Stimulated activated naive CD8-positive, alpha-beta T cell treated with anti-CD3 and anti-CD28 coated beads, Interleukin-15, Interleukin-2, amounts not matched to agents 100 ng/mL and 50 ng/mL, for 24 hours (primary cell): ENCODE results near the gene TXNRD2.
"Not testable (repeated sequence)": the region's sequence is repeated elsewhere in the genome, so short reads cannot be mapped to it uniquely, and the experiment has no call there.

Source experiments
- H3K27ac Mint-ChIP-seq: one replicate; pipeline ENCODE4 v1.8.0; 2021; ENCODE audit warnings: mild to moderate bottlenecking, mixed read lengths
- H3K27me3 Mint-ChIP-seq: one replicate; pipeline ENCODE4 v1.8.0; 2021; ENCODE audit warnings: mixed read lengths
- H3K36me3 Mint-ChIP-seq: one replicate; pipeline ENCODE4 v1.8.0; 2021; ENCODE audit warnings: low read depth, mixed read lengths
- H3K4me1 Mint-ChIP-seq: one replicate; pipeline ENCODE4 v1.8.0; 2021; ENCODE audit warnings: low read depth, mixed read lengths
- H3K4me3 Mint-ChIP-seq: one replicate; pipeline ENCODE4 v1.8.0; 2021; ENCODE audit warnings: mild to moderate bottlenecking, mixed read lengths
- H3K9me3 Mint-ChIP-seq: one replicate; pipeline ENCODE4 v1.8.0; 2021; ENCODE audit warnings: mixed read lengths

The TXNRD2 gene

DNA sequence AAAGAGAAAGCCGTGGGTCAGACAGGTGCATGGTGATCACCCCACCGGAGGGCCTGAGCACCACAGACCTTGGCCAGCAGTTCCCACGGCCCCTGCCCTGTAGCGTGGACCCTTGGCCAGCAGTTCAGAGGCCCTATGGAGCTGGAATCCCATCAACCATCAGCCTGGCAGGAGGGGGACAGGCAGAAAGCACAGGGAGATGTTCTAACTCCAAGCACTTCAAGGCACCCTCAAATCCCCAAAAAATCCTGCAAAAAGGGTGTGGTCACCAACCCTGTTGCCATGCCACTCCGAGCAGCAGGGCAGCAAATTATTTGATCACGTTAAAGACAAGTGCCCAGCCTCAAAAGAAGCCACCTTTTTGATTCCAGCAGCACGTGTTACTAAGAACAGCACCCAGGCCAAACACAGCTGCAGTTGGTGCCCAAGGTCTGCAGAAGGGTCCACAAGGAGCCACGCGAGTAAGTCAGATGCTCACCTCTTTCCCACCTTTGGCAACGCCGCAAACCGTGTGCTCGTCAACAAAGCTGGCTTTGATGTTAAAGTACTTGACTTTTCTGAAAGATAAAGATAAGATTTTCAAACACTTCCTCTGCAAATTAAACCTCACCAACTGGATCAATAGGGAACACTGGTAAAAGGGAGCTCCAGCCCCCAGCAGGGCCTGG lies 26.2 kb downstream of the TXNRD2 start:
- Mint-ChIP-seq H3K4me3 (no peak overlapping the region), H3K36me3 (peaks cover 28% of the 10 kb centered on the region), H3K27me3 (no peaks in the 10 kb centered on the region), H3K9me3 (no peaks in the 10 kb centered on the region), H3K4me1 (no peaks in the 10 kb centered on the region), H3K27ac (no peak overlapping the region)

- peaks cover 4% of the 10 kb centered on the region for H3K4me1 Mint-ChIP-seq
- H3K9me3 Mint-ChIP-seq: no peaks in the 10 kb centered on the region
- no peak overlapping the region for H3K27ac Mint-ChIP-seq
- no peak overlapping the region for H3K4me3 Mint-ChIP-seq
- no peaks in the 10 kb centered on the region for H3K27me3 Mint-ChIP-seq
- peaks cover 28% of the 10 kb centered on the region for H3K36me3 Mint-ChIP-seq
These were observed 27.2 kb downstream of the TXNRD2 start for GRCh38 chr22:19914201-19914943.

GRCh38 chr22:19913337-19913936 lies 28.2 kb downstream of the TXNRD2 start:
- peaks cover 28% of the 10 kb centered on the region for H3K36me3 Mint-ChIP-seq
- H3K4me1 Mint-ChIP-seq: peaks cover 4% of the 10 kb centered on the region
- H3K27ac Mint-ChIP-seq: no peak overlapping the region
- H3K4me3 Mint-ChIP-seq: no peak overlapping the region
- no peaks in the 10 kb centered on the region for H3K27me3 Mint-ChIP-seq
- H3K9me3 Mint-ChIP-seq: no peaks in the 10 kb centered on the region

DNA sequence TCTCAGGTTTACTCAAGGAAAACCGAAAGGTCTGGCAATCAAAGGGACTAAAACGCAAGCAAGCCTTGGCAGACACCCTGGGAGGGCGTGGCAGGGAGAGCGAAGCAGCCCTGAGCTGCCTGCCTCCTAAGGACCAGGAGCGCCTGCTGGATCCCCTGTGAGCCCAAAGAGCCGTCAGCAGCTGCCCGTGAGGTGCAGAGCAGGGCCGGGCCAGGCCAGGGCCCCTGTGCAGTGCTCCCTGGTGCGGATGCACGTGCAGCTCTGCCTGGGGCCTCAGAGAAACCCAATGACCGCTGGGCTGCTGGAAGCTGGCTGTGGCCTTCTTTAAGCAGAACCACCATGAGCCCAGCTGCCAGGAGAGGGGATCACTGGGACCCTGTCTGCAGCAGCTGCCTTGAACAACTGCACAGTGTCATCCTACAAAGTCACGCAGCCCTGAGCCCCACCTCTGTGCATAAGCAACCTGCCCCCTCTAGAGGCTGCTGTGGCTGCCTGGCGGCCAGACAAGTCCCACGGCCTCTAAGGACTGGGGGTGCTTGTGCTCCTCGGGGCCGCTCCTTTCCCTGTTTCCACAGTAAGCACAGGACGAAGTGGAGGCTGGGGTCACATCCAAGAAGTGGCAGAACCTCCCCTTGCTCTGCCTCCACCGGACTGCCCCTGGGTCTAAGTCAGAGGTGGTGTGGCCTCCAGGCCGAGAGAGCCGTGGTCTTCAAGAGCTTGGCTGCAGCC lies 29.2 kb downstream of the TXNRD2 start:
- no peak overlapping the region for H3K27ac Mint-ChIP-seq
- peaks cover 28% of the 10 kb centered on the region for H3K36me3 Mint-ChIP-seq
- peaks cover 4% of the 10 kb centered on the region for H3K4me1 Mint-ChIP-seq
- no peaks in the 10 kb centered on the region for H3K27me3 Mint-ChIP-seq
- H3K9me3 Mint-ChIP-seq: no peaks in the 10 kb centered on the region
- no peak overlapping the region for H3K4me3 Mint-ChIP-seq

DNA sequence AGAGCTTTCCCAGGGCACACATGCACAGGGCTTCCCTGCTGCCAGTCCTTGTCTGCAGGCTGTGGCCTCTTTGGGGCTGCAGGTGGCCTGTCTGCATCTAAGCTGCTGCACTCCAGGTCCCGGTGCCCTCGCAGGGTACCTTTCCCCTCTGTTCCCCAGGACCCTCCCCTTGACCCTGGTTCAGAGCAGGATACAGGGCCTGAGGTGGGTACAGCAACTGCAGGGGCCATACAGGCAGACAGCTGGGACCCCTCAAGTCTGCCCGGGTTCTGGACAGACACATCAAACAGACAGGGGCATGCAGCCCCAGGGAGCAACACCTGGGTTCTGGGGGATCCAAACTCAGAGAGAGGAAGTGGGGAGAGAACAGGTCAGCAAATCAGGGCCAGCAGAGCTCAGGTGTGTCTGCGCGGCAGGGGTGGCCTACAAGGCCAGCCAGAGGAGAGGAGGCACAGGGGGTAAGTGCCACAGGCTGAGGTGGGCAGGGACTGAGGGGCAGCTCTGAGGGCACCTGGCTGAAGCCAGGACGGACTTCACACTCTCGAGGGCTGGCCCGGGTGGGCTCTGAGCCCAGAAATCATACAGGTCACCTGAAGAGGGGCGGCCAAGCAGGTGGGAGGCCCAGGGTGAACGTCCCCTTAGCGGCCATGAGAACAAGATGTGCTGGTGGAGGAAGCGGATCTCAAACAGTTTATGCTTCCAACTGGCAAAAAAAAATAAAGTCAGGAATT lies 29.9 kb downstream of the TXNRD2 start:
- Mint-ChIP-seq H3K9me3 (no peaks in the 10 kb centered on the region), H3K4me1 (peaks cover 4% of the 10 kb centered on the region), H3K27me3 (no peaks in the 10 kb centered on the region), H3K36me3 (peaks cover 28% of the 10 kb centered on the region), H3K4me3 (no peak overlapping the region), H3K27ac (no peak overlapping the region)

DNA sequence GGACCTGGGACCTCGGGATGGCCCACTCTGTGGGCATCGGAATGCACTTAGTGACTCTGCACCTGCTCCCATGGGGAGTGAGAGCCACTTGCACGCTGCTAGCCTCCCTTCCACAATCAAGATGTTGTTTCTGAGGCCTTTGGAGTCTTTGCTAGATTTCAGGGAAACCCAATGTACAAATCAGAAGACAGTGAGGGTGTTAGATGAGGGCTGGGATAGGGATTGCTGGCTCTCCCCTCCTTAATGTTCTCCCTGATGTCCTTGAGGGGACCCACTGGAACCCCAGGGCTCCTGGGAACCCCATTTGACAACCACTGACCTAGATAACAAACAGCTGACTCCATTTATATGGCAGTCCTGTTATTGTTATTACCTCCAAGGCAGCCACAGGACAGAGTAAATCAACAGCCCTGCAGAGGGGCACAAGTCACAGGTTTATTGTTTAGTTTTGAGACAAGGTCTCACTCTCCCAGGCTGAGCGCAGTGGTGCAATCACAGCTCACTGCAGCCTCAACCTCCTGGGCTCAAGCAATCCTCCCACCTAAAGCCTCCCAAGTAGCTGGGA lies 31.4 kb downstream of the TXNRD2 start:
- H3K4me1 Mint-ChIP-seq: peaks cover 4% of the 10 kb centered on the region
- H3K4me3 Mint-ChIP-seq: no peak overlapping the region
- H3K36me3 Mint-ChIP-seq: peaks cover 26% of the 10 kb centered on the region
- no peaks in the 10 kb centered on the region for H3K9me3 Mint-ChIP-seq
- no peak overlapping the region for H3K27ac Mint-ChIP-seq
- H3K27me3 Mint-ChIP-seq: no peaks in the 10 kb centered on the region

DNA sequence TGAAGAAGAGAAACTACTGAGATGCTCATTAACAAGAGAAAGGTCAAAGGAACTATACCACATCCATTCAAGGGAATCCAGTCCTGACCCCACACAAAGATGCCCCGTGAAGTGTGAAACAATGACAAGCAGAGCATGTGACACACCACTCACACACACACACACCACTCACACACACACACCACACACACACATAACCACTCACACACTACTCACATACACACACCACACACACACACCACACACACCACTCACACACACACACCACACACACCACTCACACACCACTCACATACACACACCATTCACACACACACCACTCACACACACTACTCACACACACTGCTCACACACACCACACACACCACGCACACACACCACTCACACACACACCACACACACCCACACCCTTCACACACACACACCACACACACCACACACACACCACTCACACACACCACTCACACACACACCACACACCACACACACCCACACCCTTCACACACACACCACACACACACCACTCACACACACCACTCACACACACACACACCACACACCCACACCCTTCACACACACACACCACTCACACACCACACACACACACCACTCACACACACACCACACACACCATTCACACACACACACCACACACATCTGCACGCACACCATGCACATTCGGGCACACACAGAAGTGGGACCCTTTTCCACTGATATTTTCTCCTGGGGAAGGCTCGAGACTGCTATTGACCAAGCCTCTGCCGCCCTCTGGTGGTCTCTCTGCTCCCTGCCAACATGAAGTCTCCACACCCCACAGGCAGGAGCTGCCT lies 32.1 kb downstream of the TXNRD2 start:
- no peak overlapping the region for H3K4me3 Mint-ChIP-seq
- H3K9me3 Mint-ChIP-seq: no peaks in the 10 kb centered on the region
- H3K27ac Mint-ChIP-seq: no peak overlapping the region
- H3K27me3 Mint-ChIP-seq: no peaks in the 10 kb centered on the region
- peaks cover 20% of the 10 kb centered on the region for H3K36me3 Mint-ChIP-seq
- H3K4me1 Mint-ChIP-seq: peaks cover 4% of the 10 kb centered on the region

DNA sequence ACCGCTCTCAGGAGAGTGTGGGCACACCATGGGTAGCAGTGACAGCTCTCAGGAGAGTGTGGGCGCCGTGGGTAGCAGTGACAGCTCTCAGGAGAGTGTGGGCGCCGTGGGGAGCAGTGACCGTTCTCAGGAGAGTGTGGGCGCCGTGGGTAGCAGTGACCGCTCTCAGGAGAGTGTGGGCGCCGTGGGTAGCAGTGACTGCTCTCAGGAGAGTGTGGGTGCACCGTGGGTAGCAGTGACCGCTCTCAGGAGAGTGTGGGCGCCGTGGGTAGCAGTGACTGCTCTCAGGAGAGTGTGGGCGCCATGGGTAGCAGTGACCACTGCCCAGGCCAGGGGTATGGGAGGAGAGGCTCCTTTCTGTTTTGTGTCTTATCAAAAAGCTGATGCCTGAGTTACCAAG lies 33.7 kb downstream of the TXNRD2 start:
- not testable (repeated sequence) for H3K4me1 Mint-ChIP-seq, H3K36me3 Mint-ChIP-seq, H3K4me3 Mint-ChIP-seq, H3K9me3 Mint-ChIP-seq, H3K27me3 Mint-ChIP-seq, H3K27ac Mint-ChIP-seq

DNA sequence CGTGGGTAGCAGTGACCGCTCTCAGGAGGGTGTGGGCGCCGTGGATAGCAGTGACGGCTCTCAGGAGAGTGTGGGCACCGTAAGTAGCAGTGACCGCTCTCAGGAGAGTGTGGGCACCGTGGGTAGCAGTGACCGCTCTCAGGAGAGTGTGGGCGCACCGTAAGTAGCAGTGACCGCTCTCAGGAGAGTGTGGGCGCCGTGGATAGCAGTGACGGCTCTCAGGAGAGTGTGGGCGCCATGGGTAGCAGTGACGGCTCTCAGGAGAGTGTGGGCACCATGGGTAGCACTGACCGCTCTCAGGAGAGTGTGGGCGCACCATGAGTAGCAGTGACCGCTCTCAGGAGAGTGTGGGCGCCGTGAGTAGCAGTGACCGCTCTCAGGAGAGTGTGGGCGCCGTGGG lies 34.8 kb downstream of the TXNRD2 start:
- H3K9me3 Mint-ChIP-seq, H3K27ac Mint-ChIP-seq, H3K4me3 Mint-ChIP-seq, H3K36me3 Mint-ChIP-seq, H3K27me3 Mint-ChIP-seq, H3K4me1 Mint-ChIP-seq: not testable (repeated sequence)

DNA sequence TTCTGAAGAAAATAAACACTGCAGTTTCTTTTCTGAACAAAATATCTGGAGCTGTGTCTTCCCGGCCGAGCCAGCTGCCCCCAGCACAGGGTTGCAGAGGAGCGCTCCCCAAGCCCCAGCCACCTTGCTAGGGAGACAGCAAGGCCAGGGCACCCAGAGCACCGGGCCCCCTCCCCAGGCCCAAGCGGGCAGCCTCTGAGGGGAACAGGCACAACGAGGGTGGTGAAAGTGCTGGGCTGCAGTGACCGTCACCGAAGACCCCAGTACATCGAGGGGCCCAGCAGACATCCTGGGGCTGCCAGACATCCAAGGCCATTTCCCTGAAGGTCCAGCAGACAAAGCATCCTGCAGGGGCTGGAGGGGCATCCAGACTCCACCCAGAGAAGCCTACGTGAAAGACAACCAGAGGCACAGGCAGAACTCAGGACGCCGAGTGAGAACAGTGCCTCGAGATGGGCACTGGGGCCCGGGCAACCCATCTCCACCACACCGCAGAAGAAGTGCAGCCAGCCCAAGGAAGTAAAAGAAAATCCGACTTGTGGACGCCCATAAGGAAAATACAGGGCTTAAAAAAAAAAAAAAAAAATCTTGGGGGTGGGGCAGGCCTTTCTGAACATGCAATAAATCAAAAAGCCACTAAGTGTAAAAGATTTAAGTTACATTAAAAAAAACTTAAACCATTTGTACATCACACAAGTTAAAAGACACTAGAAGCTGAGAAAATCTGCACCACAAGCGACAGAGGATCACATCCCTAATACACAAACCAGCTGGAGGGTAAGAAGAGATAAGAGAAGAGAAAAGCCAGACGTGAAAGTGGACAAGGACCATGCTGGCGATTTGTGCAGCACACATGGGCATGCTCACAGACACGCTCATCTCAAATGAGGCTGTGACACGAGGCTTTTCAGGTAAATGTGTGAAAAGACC lies 36.0 kb downstream of the TXNRD2 start:
- H3K27ac Mint-ChIP-seq: no peak overlapping the region
- H3K27me3 Mint-ChIP-seq: no peaks in the 10 kb centered on the region
- H3K4me3 Mint-ChIP-seq: no peak overlapping the region
- H3K9me3 Mint-ChIP-seq: no peaks in the 10 kb centered on the region
- peaks cover 4% of the 10 kb centered on the region for H3K4me1 Mint-ChIP-seq
- H3K36me3 Mint-ChIP-seq: peaks cover 8% of the 10 kb centered on the region

DNA sequence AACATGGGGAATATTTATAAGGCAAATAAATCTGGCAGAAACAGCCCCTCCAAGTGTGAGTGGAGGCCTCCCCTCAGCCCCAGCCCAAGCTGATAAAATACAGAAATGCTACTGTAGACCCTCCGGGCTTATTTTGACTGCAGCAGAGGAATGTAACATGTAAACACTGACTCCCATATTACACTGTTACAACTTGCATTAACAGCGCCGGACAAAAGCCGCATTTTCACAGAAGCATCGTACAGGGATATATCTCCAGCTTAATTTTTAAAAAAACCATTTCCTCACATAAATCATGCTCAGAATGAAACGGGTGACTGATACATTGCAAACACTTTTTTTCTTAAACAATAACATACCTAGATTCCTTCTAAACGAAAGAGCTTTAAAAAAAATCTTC lies 36.7 kb downstream of the TXNRD2 start:
- H3K36me3 Mint-ChIP-seq: peaks cover 8% of the 10 kb centered on the region
- no peak overlapping the region for H3K4me3 Mint-ChIP-seq
- H3K4me1 Mint-ChIP-seq: peaks cover 3% of the 10 kb centered on the region
- no peak overlapping the region for H3K27ac Mint-ChIP-seq
- H3K9me3 Mint-ChIP-seq: no peaks in the 10 kb centered on the region
- no peaks in the 10 kb centered on the region for H3K27me3 Mint-ChIP-seq

- no peaks in the 10 kb centered on the region for H3K4me1 Mint-ChIP-seq
- peaks cover 8% of the 10 kb centered on the region for H3K36me3 Mint-ChIP-seq
- H3K4me3 Mint-ChIP-seq: no peak overlapping the region
- no peaks in the 10 kb centered on the region for H3K27me3 Mint-ChIP-seq
- H3K9me3 Mint-ChIP-seq: no peaks in the 10 kb centered on the region
- H3K27ac Mint-ChIP-seq: no peak overlapping the region
These were observed 37.3 kb downstream of the TXNRD2 start for GRCh38 chr22:19904174-19904856.
